Renal pelvis (tissue), 12 donors: Measurements from ENCODE around the gene LRIG1. TPM values are rescaled to one million over a fixed set of nuclear protein-coding genes. Genes with fewer than 3 reads are reported as not detected.
A peak's percentile ranks its signal among the peaks of the same experiment; 100 is the strongest.

Experiments
- DNase-seq: peaks from one replicate; pipeline ENCODE4 v3.0.0-alpha.2; 2013
- long read RNA-seq, 16 experiments: transcript quantifications; one replicate each; lab custom pipeline, GENCODE V29; 2026
- polyA plus RNA-seq, 3 donors: library from polyadenylated mRNA; unstranded; fragments of 120-200 nt; gene quantifications; one replicate each; pipeline ENCODE4 v1.2.1, GENCODE V29; 2013; ENCODE audit not compliant: insufficient read length in 3 of 3

LRIG1 gene, protein sequence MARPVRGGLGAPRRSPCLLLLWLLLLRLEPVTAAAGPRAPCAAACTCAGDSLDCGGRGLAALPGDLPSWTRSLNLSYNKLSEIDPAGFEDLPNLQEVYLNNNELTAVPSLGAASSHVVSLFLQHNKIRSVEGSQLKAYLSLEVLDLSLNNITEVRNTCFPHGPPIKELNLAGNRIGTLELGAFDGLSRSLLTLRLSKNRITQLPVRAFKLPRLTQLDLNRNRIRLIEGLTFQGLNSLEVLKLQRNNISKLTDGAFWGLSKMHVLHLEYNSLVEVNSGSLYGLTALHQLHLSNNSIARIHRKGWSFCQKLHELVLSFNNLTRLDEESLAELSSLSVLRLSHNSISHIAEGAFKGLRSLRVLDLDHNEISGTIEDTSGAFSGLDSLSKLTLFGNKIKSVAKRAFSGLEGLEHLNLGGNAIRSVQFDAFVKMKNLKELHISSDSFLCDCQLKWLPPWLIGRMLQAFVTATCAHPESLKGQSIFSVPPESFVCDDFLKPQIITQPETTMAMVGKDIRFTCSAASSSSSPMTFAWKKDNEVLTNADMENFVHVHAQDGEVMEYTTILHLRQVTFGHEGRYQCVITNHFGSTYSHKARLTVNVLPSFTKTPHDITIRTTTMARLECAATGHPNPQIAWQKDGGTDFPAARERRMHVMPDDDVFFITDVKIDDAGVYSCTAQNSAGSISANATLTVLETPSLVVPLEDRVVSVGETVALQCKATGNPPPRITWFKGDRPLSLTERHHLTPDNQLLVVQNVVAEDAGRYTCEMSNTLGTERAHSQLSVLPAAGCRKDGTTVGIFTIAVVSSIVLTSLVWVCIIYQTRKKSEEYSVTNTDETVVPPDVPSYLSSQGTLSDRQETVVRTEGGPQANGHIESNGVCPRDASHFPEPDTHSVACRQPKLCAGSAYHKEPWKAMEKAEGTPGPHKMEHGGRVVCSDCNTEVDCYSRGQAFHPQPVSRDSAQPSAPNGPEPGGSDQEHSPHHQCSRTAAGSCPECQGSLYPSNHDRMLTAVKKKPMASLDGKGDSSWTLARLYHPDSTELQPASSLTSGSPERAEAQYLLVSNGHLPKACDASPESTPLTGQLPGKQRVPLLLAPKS
- 10 to 100 TPM; 20.2 to 22.0 (median 21.8) TPM for polyA plus RNA-seq
- long read RNA-seq, donor 1, result 0 reads
- long read RNA-seq, donor 2, full-length matches to known transcripts, result 2 of 2 reads
- long read RNA-seq, donor 2, partial matches to known transcripts, result 0 of 2 reads
- long read RNA-seq, donor 2, other reads (novel, unspliced or antisense), result 0 of 2 reads
- long read RNA-seq, donor 3, result 0 reads
- long read RNA-seq, donor 4, result 0 reads
- long read RNA-seq, donor 5, result 0 reads
- long read RNA-seq, donor 6, full-length matches to known transcripts, result 2 of 2 reads
- long read RNA-seq, donor 6, partial matches to known transcripts, result 0 of 2 reads
- long read RNA-seq, donor 6, other reads (novel, unspliced or antisense), result 0 of 2 reads
- long read RNA-seq, donor 7, result 0 reads
- long read RNA-seq, donor 8, full-length matches to known transcripts, result 1 of 6 reads
- long read RNA-seq, donor 8, partial matches to known transcripts, result 0 of 6 reads
- long read RNA-seq, donor 8, other reads (novel, unspliced or antisense), result 5 of 6 reads
- long read RNA-seq, donor 9, result 0 reads
- long read RNA-seq, donor 10, full-length matches to known transcripts, result 1 of 1 reads
- long read RNA-seq, donor 10, partial matches to known transcripts, result 0 of 1 reads
- long read RNA-seq, donor 10, other reads (novel, unspliced or antisense), result 0 of 1 reads
- long read RNA-seq, donor 11, full-length matches to known transcripts, result 2 of 2 reads
- long read RNA-seq, donor 11, partial matches to known transcripts, result 0 of 2 reads
- long read RNA-seq, donor 11, other reads (novel, unspliced or antisense), result 0 of 2 reads
- long read RNA-seq, donor 12, full-length matches to known transcripts, result 1 of 1 reads
- long read RNA-seq, donor 12, partial matches to known transcripts, result 0 of 1 reads
- long read RNA-seq, donor 12, other reads (novel, unspliced or antisense), result 0 of 1 reads
- long read RNA-seq, donor 13, full-length matches to known transcripts, result 2 of 2 reads
- long read RNA-seq, donor 13, partial matches to known transcripts, result 0 of 2 reads
- long read RNA-seq, donor 13, other reads (novel, unspliced or antisense), result 0 of 2 reads
- long read RNA-seq, donor 14, result 0 reads
- long read RNA-seq, donor 15, full-length matches to known transcripts, result 4 of 11 reads
- long read RNA-seq, donor 15, partial matches to known transcripts, result 7 of 11 reads
- long read RNA-seq, donor 15, other reads (novel, unspliced or antisense), result 0 of 11 reads
- long read RNA-seq, donor 16, result 0 reads

- peak; percentile 98 for DNase-seq
These were observed at the start of gene LRIG1 for GRCh38 chr3:66500576-66501482. Gene LRIG1, minus strand, starts transcription at chr3:66501022. Its CDS starts 615 bp downstream, at chr3:66500407.

GRCh38 chr3:66544619-66545429 lies 44.0 kb upstream of the LRIG1 start:
- no peak for DNase-seq

GRCh38 chr3:66542153-66542552 lies 41.3 kb upstream of the LRIG1 start:
- DNase-seq, result no peak

- DNase-seq, result no peak
These were observed 38.7 kb upstream of the LRIG1 start for GRCh38 chr3:66539466-66539989.

DNA sequence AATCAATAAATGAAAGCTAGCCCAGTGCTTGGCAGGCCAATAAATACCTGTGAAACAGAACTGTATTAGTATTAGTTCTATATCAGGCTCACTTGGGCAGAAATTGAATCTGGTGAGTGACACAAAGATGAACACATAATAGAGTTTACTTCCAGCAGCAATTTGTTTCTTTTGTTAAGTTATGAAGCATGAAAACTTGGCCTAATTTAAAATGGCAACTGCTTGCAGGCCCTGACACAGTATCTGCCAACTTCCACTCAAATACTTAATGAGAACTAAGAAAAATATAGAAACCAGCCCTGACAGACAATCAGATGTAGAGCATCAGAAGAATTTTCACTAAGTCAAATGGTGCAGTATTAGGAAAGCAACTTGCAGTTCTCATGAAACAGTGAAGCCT lies 37.6 kb upstream of the LRIG1 start:
- no peak for DNase-seq

- no peak for DNase-seq
These were observed 36.9 kb upstream of the LRIG1 start for GRCh38 chr3:66537735-66538134.

DNA sequence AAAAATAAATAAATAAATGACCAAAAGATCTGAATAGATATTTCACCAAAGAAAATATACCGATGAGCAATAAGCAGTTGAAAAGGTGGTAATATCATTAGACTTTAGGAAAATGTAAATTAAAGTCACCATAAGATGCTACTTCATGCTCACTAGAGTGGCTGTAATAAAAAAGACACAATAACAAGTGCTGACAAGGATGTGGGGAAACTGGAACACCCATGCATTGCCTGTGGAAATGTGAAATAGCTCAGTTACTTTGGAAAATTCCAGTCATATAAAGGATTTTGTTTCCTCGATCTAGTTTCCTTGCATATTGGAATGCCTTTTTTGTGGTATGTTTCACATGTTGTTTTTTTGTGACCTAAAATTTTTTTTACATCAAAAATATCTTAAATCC lies 36.0 kb upstream of the LRIG1 start:
- DNase-seq, result no peak

- DNase-seq, result no peak
These were observed 33.6 kb upstream of the LRIG1 start for GRCh38 chr3:66534304-66534845.

- no peak for DNase-seq
These were observed 31.8 kb upstream of the LRIG1 start for GRCh38 chr3:66532613-66533012.

DNA sequence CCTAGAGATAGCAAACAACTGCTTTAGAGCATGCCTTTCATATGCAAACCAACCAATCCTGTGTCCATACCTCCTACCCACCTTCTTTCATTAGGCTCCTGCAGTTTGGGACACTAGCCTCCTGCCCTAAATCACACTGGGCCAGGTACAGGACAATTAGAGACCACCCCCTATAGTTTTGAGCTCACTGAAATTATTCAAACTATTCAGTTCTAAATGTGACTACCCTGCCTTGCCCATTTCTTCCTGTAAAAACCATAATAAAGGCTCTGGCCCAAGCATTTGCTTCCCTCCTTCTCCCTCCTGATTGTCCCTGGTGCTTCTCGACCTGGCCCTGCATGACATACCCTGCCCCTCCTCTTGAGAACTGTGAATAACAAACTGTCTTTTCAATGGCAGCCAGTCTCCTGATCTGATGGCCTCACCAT lies 31.4 kb upstream of the LRIG1 start:
- DNase-seq, result no peak

DNA sequence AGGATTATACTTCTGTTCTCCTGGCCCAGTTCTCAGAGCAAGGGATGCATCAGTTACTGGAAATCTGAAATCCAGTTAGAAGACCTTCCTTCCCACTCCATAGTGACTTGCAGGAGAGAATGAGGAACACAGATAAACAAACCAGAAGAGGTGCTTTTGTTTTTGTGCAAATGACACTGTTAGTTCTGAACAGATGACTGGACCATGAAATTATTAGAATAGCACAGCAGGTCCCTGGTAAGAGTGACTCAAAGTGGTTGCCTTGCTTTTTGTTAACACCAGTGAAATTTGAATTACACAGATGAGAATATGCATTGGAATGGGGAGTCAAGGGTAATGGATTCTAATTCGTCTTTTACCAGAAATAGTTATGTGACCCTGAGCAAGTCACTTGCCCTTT lies 30.4 kb upstream of the LRIG1 start:
- DNase-seq, result no peak

DNA sequence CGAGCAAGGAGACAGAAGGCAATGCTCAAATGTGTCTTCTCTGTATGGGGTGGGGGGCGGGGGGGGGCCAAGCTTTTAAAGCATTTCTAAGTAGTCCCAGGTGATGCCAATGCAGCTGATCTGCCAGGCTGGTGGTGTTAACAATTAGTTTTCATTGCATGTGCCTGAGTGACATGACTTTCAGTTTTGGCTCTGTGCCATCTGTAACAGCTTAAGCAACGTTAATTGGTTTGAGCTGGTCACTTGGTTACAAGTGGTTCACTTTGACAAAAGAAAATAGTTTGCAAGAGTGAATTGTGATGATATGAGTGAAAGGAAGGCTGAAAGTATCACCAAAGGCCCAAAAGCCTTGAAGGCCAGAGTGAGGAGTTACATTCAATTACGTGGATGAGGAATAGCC lies 26.4 kb upstream of the LRIG1 start:
- DNase-seq, result no peak

GRCh38 chr3:66525771-66526170 lies 24.9 kb upstream of the LRIG1 start:
- DNase-seq, result no peak

- DNase-seq, result no peak
These were observed 19.9 kb upstream of the LRIG1 start for GRCh38 chr3:66520724-66521123.

DNA sequence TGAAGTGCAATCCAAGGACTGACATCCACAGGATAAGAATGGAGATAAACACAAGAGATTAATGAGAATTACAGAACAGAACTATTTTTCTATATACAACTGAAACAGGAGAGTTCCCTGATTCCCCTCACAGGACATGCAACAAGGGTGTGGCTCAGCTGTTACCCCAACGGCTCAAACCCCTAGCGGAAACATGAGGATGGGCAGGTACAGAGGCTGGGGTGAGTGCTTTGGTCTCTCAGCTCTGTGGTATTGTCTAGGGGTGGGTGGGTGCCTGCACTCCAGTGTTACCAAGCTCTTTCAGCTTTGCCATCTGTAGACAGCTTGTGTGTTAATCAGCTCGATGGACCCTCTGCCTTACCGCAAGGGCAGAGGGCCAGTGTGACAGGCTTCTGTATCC lies 17.8 kb upstream of the LRIG1 start:
- DNase-seq, result no peak

GRCh38 chr3:66518126-66518525 lies 17.3 kb upstream of the LRIG1 start:
- no peak for DNase-seq

GRCh38 chr3:66517241-66517640 lies 16.4 kb upstream of the LRIG1 start:
- no peak for DNase-seq
